ENCODE data around the gene IL18RAP.

DNA sequence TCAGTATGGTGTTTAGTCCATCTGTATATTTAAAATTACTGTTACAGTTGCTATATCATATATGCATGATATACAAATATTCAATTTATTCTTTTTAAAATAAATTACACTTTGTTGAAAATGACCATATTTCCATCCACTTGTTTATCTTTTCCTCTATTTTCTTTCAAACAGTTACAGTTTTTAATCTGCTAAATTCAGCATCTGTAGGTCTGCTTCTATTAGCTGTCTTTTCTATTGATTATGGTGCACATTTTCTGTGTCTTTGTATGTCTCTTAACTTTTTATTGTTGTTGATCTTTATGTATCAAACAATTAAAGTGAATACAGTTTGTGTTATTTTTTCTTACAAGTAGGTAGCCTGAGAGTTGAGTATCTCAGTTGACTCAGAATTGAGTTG, 39.2 kb upstream of the IL18RAP start:
- TF ChIP-seq, protein P1, sequence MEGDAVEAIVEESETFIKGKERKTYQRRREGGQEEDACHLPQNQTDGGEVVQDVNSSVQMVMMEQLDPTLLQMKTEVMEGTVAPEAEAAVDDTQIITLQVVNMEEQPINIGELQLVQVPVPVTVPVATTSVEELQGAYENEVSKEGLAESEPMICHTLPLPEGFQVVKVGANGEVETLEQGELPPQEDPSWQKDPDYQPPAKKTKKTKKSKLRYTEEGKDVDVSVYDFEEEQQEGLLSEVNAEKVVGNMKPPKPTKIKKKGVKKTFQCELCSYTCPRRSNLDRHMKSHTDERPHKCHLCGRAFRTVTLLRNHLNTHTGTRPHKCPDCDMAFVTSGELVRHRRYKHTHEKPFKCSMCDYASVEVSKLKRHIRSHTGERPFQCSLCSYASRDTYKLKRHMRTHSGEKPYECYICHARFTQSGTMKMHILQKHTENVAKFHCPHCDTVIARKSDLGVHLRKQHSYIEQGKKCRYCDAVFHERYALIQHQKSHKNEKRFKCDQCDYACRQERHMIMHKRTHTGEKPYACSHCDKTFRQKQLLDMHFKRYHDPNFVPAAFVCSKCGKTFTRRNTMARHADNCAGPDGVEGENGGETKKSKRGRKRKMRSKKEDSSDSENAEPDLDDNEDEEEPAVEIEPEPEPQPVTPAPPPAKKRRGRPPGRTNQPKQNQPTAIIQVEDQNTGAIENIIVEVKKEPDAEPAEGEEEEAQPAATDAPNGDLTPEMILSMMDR (IDR thresholded peaks at IDR 0.05) = no peak
- no peak for TF ChIP-seq ZFX (IDR thresholded peaks at IDR 0.05; ENCODE audit: borderline replicate concordance)
